ENCODE results near the gene TNFRSF13B. TPM values are rescaled to one million over a fixed set of nuclear protein-coding genes. Genes with fewer than 3 reads are reported as not detected.

TNFRSF13B gene
- total and polyA plus RNA-seq, 10 of the 15 experiments (the other 5 are each of a cell fraction or from before 2014, with no cell fraction given): 15.5 to 231 (median 119) TPM

DNA sequence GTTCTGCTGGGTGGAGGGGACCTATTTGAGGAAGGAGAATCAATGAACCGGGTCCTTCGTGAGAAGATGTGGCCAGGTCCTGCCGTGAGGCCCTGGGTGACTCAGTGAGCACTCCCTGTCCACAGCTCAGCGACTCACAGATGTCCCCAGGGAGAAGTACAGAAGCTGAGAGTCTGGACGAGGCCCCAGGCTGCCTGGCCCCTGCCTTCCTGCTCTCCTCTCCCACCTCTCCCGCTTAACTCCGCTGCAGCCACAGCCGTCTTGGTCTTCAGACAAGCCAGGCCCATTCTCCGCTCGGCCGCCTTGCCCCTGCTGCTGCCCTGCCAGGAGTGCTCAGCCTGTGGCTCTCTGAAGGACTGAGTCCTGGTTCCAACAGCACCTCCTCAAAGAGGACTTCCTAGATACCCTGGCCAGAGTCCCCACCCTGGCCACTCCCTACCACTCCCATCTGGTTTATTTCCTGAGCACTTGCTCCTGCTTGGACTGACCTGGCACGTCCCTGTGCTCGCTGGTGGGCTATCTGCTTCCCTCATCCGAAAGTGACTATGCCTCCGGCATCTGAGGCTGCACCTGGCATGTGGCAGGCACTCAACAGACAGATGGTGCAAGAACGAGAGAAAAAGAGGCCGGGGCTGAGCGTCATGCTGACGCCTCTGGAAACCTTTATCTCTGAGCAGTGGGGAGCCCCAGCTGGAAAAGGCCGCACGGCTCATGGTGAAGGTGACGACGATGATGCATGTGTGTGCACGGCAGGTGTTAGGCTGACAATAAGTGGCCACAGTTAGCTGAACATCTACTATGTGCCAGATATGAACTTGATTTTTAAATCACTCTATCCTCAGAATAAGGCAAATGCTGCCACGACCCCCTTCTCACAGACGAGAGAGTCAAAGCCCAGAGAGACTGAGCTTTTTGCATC lies 9.2 kb upstream of the TNFRSF13B start (continued):
- TF ChIP-seq, protein P1, sequence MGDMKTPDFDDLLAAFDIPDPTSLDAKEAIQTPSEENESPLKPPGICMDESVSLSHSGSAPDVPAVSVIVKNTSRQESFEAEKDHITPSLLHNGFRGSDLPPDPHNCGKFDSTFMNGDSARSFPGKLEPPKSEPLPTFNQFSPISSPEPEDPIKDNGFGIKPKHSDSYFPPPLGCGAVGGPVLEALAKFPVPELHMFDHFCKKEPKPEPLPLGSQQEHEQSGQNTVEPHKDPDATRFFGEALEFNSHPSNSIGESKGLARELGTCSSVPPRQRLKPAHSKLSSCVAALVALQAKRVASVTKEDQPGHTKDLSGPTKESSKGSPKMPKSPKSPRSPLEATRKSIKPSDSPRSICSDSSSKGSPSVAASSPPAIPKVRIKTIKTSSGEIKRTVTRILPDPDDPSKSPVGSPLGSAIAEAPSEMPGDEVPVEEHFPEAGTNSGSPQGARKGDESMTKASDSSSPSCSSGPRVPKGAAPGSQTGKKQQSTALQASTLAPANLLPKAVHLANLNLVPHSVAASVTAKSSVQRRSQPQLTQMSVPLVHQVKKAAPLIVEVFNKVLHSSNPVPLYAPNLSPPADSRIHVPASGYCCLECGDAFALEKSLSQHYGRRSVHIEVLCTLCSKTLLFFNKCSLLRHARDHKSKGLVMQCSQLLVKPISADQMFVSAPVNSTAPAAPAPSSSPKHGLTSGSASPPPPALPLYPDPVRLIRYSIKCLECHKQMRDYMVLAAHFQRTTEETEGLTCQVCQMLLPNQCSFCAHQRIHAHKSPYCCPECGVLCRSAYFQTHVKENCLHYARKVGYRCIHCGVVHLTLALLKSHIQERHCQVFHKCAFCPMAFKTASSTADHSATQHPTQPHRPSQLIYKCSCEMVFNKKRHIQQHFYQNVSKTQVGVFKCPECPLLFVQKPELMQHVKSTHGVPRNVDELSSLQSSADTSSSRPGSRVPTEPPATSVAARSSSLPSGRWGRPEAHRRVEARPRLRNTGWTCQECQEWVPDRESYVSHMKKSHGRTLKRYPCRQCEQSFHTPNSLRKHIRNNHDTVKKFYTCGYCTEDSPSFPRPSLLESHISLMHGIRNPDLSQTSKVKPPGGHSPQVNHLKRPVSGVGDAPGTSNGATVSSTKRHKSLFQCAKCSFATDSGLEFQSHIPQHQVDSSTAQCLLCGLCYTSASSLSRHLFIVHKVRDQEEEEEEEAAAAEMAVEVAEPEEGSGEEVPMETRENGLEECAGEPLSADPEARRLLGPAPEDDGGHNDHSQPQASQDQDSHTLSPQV (IDR thresholded peaks at IDR 0.05): no peak
- TF ChIP-seq CREM (IDR thresholded peaks at IDR 0.05; ENCODE audit: low read depth) (peak; percentile 87), BCL3 (IDR thresholded peaks at IDR 0.05; ENCODE audit: borderline replicate concordance, insufficient read depth, low read depth, low read length, poor library complexity, severe bottlenecking) (peak; percentile 64), ATF7 (IDR thresholded peaks at IDR 0.05; ENCODE audit: low read depth) (peak; percentile 31; the same call in 1 of the 2 replicates), DPF2 (IDR thresholded peaks at IDR 0.05) (peak; percentile 69), PAX5 (IDR thresholded peaks at IDR 0.05; ENCODE audit: borderline replicate concordance, low read depth, low read length) (peak; percentile 85), SMARCA5 (IDR thresholded peaks at IDR 0.05) (peak; percentile 55), MTA2 (IDR thresholded peaks at IDR 0.05; ENCODE audit: low read depth) (peak; percentile 49; the same call in 1 of the 2 replicates), PBX3 (IDR thresholded peaks at IDR 0.05; ENCODE audit: insufficient replicate concordance, low read depth, low read length) (no peak), CBFB (IDR thresholded peaks at IDR 0.05; ENCODE audit: low read depth) (peak; percentile 82), MTA3 (IDR thresholded peaks at IDR 0.05; ENCODE audit: borderline replicate concordance, low read length) (peak; percentile 42; the same call in 1 of the 2 replicates), RFX5 (IDR thresholded peaks at IDR 0.05; ENCODE audit: low read depth, low read length) (no peak), SPI1 (IDR thresholded peaks at IDR 0.05; ENCODE audit: borderline replicate concordance, insufficient read depth, low read depth, low read length) (0 out of 2 replicates have a peak, but pooled peaks have one; percentile 7), GATAD2B (conservative IDR thresholded peaks at IDR 0.05; ENCODE audit: low read depth) (peak; percentile 92), CEBPB (IDR thresholded peaks at IDR 0.05; ENCODE audit: borderline replicate concordance in 1 of 2, low read depth in 2 of 2, low read length in 2 of 2) (no peak), USF1 (IDR thresholded peaks at IDR 0.05; ENCODE audit: borderline replicate concordance, extremely low read length, insufficient read depth, low read depth, low read length) (no peak)
- TF ChIP-seq, protein P2, sequence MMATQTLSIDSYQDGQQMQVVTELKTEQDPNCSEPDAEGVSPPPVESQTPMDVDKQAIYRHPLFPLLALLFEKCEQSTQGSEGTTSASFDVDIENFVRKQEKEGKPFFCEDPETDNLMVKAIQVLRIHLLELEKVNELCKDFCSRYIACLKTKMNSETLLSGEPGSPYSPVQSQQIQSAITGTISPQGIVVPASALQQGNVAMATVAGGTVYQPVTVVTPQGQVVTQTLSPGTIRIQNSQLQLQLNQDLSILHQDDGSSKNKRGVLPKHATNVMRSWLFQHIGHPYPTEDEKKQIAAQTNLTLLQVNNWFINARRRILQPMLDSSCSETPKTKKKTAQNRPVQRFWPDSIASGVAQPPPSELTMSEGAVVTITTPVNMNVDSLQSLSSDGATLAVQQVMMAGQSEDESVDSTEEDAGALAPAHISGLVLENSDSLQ (IDR thresholded peaks at IDR 0.05): no peak
